Measurements from ENCODE around the gene ZNF519. TPM values are rescaled to one million over a fixed set of nuclear protein-coding genes. Genes with fewer than 3 reads are reported as not detected.

The ZNF519 gene
- total RNA-seq, 1 experiment from 2014 or later = 24.3 TPM

GRCh38 chr18:14120926-14121325 is 11.3 kb downstream of the ZNF519 start:
- Histone ChIP-seq H2BK5ac (ENCODE audit: insufficient read length, low read length) (no peak overlapping the region), H3K27me3 (ENCODE audit: insufficient read depth, low read length) (no peaks in the 10 kb centered on the region), H3K56ac (ENCODE audit: insufficient read length, low read depth, low read length) (no peak overlapping the region), H3K23me2 (ENCODE audit: insufficient read length, low read depth, low read length, poor library complexity, severe bottlenecking) (no peaks in the 10 kb centered on the region), H3K79me2 (ENCODE audit: insufficient read depth, low read length) (peaks cover 20% of the 10 kb centered on the region), H2AK5ac (ENCODE audit: insufficient read length, low read length) (no peak overlapping the region), H3K4ac (ENCODE audit: low read depth, low read length) (no peak overlapping the region), H3K14ac (ENCODE audit: insufficient read depth, low read length) (no peak overlapping the region), H3K9me3 (ENCODE audit: control insufficient read depth, low read depth, low read length) (no peaks in the 10 kb centered on the region), H3K4me1 (ENCODE audit: insufficient read depth, low read length) (no peaks in the 10 kb centered on the region), H3T11ph (ENCODE audit: low read length) (no peak overlapping the region), H3K9ac (ENCODE audit: extremely low read depth, insufficient read length, low read length) (no peak overlapping the region), H4K5ac (ENCODE audit: insufficient read length, low read depth, low read length) (no peak overlapping the region), H2BK12ac (ENCODE audit: insufficient read length, low read depth, low read length) (no peak overlapping the region), H2BK120ac (ENCODE audit: low read depth, low read length, poor library complexity, severe bottlenecking) (no peak overlapping the region), H3K27ac (ENCODE audit: insufficient read length, low read depth, low read length) (no peak overlapping the region), H4K20me1 (ENCODE audit: control insufficient read depth, insufficient read depth, insufficient read length) (no peaks in the 10 kb centered on the region), H3K4me2 (ENCODE audit: insufficient read depth, insufficient read length, low read length) (no peak overlapping the region), H2BK15ac (ENCODE audit: low read depth, low read length) (no peak overlapping the region), H3K79me1 (ENCODE audit: insufficient read depth, low read depth, low read length, poor library complexity, severe bottlenecking) (no peaks in the 10 kb centered on the region), H4K8ac (replicated peaks; ENCODE audit: insufficient read length, low read depth, low read length) (no peak overlapping the region), H3K18ac (ENCODE audit: insufficient read length, low read depth, low read length) (no peak overlapping the region), H2AFZ (ENCODE audit: low read length) (no peak overlapping the region), H4K91ac (ENCODE audit: insufficient read length, low read depth, low read length) (no peak overlapping the region), H3K23ac (ENCODE audit: insufficient read length, low read depth, low read length) (no peak overlapping the region), H2BK20ac (ENCODE audit: low read depth, low read length, poor library complexity, severe bottlenecking) (no peak overlapping the region)
- H3K4me3 Mint-ChIP-seq = no peak overlapping the region
- no peak for DNase-seq
- no peaks in the 10 kb centered on the region for H3K27me3 Mint-ChIP-seq (ENCODE audit: low read depth)
- no peak overlapping the region for H3K27ac Mint-ChIP-seq
- H3K9me3 Mint-ChIP-seq = peaks cover 4 to 36% of the 10 kb centered on the region in 2 experiments; a peak in 4 of 5 replicates
- H3K4me1 Mint-ChIP-seq = peaks cover 9 to 12% of the 10 kb centered on the region in 2 experiments
- no peak for TF ChIP-seq CTCF (conservative IDR thresholded peaks at IDR 0.05)
- H3K36me3 Mint-ChIP-seq (ENCODE audit: insufficient read depth in 1 of 3, low read depth in 3 of 3) = peaks cover 31 to 66% (median 53%) of the 10 kb centered on the region in 3 experiments
